Measurements from ENCODE around the gene KCNA10. TPM values are rescaled to one million over a fixed set of nuclear protein-coding genes. Genes with fewer than 3 reads are reported as not detected.
A peak's percentile ranks its signal among the peaks of the same experiment; 100 is the strongest.

The KCNA10 gene
- total RNA-seq, 1 experiment from 2014 or later: not detected

DNA sequence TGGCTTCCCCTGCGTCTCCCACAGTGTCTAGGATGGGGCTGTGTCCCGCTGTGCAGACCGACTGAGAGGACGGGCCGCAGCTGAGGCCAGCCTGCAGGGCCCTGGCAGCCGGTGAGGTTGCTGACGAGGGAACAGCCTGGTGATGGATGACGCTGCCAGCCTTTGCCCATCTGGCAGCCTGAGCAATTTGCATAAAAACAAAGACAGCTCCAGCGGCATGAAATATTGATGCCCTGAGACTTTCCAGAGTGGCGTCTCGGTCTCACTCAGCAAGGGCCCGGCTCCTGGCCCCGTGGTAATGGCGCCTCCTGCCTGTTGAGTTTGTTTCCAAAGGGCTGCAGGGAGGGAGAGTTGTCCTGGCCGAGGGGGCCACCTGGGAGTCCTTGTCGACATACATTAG is 19.1 kb upstream of the KCNA10 start:
- Mint-ChIP-seq H3K27me3 (ENCODE audit: low read depth) (peaks cover 49% of the 10 kb centered on the region), H3K4me1 (no peaks in the 10 kb centered on the region), H3K9me3 (0 out of 5 replicates have a peak, but pooled peaks cover 0 to 2% of the 10 kb centered on the region in 2 experiments), H3K36me3 (ENCODE audit: insufficient read depth in 1 of 3, low read depth in 3 of 3) (no peaks in the 10 kb centered on the region; a peak in 1 of 7 replicates), H3K4me3 (no peak overlapping the region), H3K27ac (no peak overlapping the region)
- Histone ChIP-seq H4K91ac (ENCODE audit: insufficient read length, low read depth, low read length) (no peak overlapping the region), H3K4me2 (ENCODE audit: insufficient read depth, insufficient read length, low read length) (no peak overlapping the region), H4K5ac (ENCODE audit: insufficient read length, low read depth, low read length) (no peak overlapping the region), H3K4ac (ENCODE audit: low read depth, low read length) (no peak overlapping the region), H3K9me3 (ENCODE audit: control insufficient read depth, low read depth, low read length) (no peaks in the 10 kb centered on the region), H2BK5ac (ENCODE audit: insufficient read length, low read length) (no peak overlapping the region), H3K27me3 (ENCODE audit: insufficient read depth, low read length) (0 out of 2 replicates have a peak, but pooled peaks cover 2% of the 10 kb centered on the region), H3K23me2 (ENCODE audit: insufficient read length, low read depth, low read length, poor library complexity, severe bottlenecking) (no peaks in the 10 kb centered on the region), H3K9ac (ENCODE audit: extremely low read depth, insufficient read length, low read length) (no peak overlapping the region), H3K23ac (ENCODE audit: insufficient read length, low read depth, low read length) (no peak overlapping the region), H3K14ac (ENCODE audit: insufficient read depth, low read length) (no peak overlapping the region), H3K79me1 (ENCODE audit: insufficient read depth, low read depth, low read length, poor library complexity, severe bottlenecking) (no peaks in the 10 kb centered on the region), H2BK20ac (ENCODE audit: low read depth, low read length, poor library complexity, severe bottlenecking) (no peak overlapping the region), H3K27ac (ENCODE audit: insufficient read length, low read depth, low read length) (no peak overlapping the region), H2AFZ (ENCODE audit: low read length) (no peak overlapping the region), H3K18ac (ENCODE audit: insufficient read length, low read depth, low read length) (no peak overlapping the region), H3T11ph (ENCODE audit: low read length) (no peak overlapping the region), H4K8ac (replicated peaks; ENCODE audit: insufficient read length, low read depth, low read length) (no peak overlapping the region), H2BK12ac (ENCODE audit: insufficient read length, low read depth, low read length) (no peak overlapping the region), H3K79me2 (ENCODE audit: insufficient read depth, low read length) (no peaks in the 10 kb centered on the region), H3K4me1 (ENCODE audit: insufficient read depth, low read length) (no peaks in the 10 kb centered on the region), H2AK5ac (ENCODE audit: insufficient read length, low read length) (no peak overlapping the region), H2BK15ac (ENCODE audit: low read depth, low read length) (no peak overlapping the region), H2BK120ac (ENCODE audit: low read depth, low read length, poor library complexity, severe bottlenecking) (no peak overlapping the region), H4K20me1 (ENCODE audit: control insufficient read depth, insufficient read depth, insufficient read length) (no peaks in the 10 kb centered on the region), H3K56ac (ENCODE audit: insufficient read length, low read depth, low read length) (no peak overlapping the region)
- WGBS (ENCODE audit: extremely low coverage, insufficient read length, low lambda C conversion rate): no CpG with 5 or more reads among the region's 16 CpGs
- TF ChIP-seq, protein P1, sequence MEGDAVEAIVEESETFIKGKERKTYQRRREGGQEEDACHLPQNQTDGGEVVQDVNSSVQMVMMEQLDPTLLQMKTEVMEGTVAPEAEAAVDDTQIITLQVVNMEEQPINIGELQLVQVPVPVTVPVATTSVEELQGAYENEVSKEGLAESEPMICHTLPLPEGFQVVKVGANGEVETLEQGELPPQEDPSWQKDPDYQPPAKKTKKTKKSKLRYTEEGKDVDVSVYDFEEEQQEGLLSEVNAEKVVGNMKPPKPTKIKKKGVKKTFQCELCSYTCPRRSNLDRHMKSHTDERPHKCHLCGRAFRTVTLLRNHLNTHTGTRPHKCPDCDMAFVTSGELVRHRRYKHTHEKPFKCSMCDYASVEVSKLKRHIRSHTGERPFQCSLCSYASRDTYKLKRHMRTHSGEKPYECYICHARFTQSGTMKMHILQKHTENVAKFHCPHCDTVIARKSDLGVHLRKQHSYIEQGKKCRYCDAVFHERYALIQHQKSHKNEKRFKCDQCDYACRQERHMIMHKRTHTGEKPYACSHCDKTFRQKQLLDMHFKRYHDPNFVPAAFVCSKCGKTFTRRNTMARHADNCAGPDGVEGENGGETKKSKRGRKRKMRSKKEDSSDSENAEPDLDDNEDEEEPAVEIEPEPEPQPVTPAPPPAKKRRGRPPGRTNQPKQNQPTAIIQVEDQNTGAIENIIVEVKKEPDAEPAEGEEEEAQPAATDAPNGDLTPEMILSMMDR (conservative IDR thresholded peaks at IDR 0.05): peak; percentile 21; the same call in 1 of the 3 replicates
- no peak for DNase-seq

Measured in H9 (cell line).